Neural cell (in vitro differentiated cells): ENCODE data around the gene MSI2. TPM values are rescaled to one million over a fixed set of nuclear protein-coding genes. Genes with fewer than 3 reads are reported as not detected.

ENCODE experiments used
- H2AFZ ChIP-seq: fragments of 200-600, 300-800 bp; sonication (generic), shearing (Covaris generic); 2 replicates; pipeline ENCODE4 v1.6.0; 2014; ENCODE audit warnings: low read depth, mild to moderate bottlenecking, antibody characterized with exemption, low read length, moderate library complexity
- H3F3A ChIP-seq: fragments of 200-600 bp; shearing (Covaris generic); 2 replicates; pipeline ENCODE4 v1.6.1; 2016; ENCODE audit warnings: mild to moderate bottlenecking, moderate library complexity, mixed read lengths, antibody characterized with exemption, low read length; ENCODE audit not compliant: insufficient read depth, poor library complexity, severe bottlenecking
- H3K27ac ChIP-seq: fragments of 200-600, 300-800 bp; sonication (generic), shearing (Covaris generic); 2 replicates; pipeline ENCODE4 v1.5.1; 2014; ENCODE audit warnings: mild to moderate bottlenecking, low read length, moderate library complexity
- H3K27me3 ChIP-seq: fragments of 300-800, 200-600 bp; sonication (generic), shearing (Covaris generic); 2 replicates; pipeline ENCODE4 v1.6.0; 2014; ENCODE audit warnings: mild to moderate bottlenecking, low read depth, low read length, moderate library complexity; ENCODE audit not compliant: insufficient read depth
- H3K36me3 ChIP-seq: fragments of 300-800, 200-600 bp; sonication (generic), shearing (Covaris generic); 2 replicates; pipeline ENCODE4 v1.5.1; 2014; ENCODE audit warnings: mild to moderate bottlenecking, antibody characterized with exemption, low read length, moderate library complexity; ENCODE audit not compliant: insufficient read depth
- H3K4me2 ChIP-seq: fragments of 300-800, 200-600 bp; sonication (generic), shearing (Covaris generic); 2 replicates; pipeline ENCODE4 v1.6.0; 2014; ENCODE audit warnings: mild to moderate bottlenecking, low read length
- H3K4me3 ChIP-seq: fragments of 300-800, 200-600 bp; sonication (generic), shearing (Covaris generic); 2 replicates; pipeline ENCODE4 v1.5.1; 2014; ENCODE audit warnings: mild to moderate bottlenecking, low read length, moderate library complexity
- H3K79me2 ChIP-seq: fragments of 200-600 bp; shearing (Covaris generic); replicated peaks from 2 replicates; pipeline ENCODE4 v1.6.0; 2014; ENCODE audit warnings: mild to moderate bottlenecking, low read length, moderate library complexity; ENCODE audit not compliant: insufficient read depth
- H3K9ac ChIP-seq: fragments of 300-800, 200-600 bp; sonication (generic), shearing (Covaris generic); 2 replicates; pipeline ENCODE4 v1.6.1; 2016; ENCODE audit warnings: mild to moderate bottlenecking, low read length, mixed read lengths
- H3K9me2 ChIP-seq: fragments of 200-600 bp; shearing (Covaris generic); 2 replicates; pipeline ENCODE4 v1.6.1; 2016; ENCODE audit warnings: mild to moderate bottlenecking, low read length, mixed read lengths; ENCODE audit not compliant: insufficient read depth
- H3K9me3 ChIP-seq: fragments of 200-600, 300-800 bp; sonication (generic), shearing (Covaris generic); 2 replicates; pipeline ENCODE4 v1.6.1; 2016; ENCODE audit warnings: mild to moderate bottlenecking, mixed run types, low read length, moderate library complexity, mixed read lengths
- H4K20me1 ChIP-seq: fragments of 200-600 bp; shearing (Covaris generic); 2 replicates; pipeline ENCODE4 v1.6.1; 2016; ENCODE audit warnings: mild to moderate bottlenecking, mixed run types; ENCODE audit not compliant: insufficient read depth
- EP300 ChIP-seq: fragments of 450-650 bp; conservative IDR thresholded peaks from 2 replicates; pipeline ENCODE4 v1.6.1; 2014; ENCODE audit warnings: antibody characterized with exemption, mild to moderate bottlenecking, moderate library complexity; ENCODE audit not compliant: poor library complexity, severe bottlenecking
- EZH2 ChIP-seq: fragments of 200-600, 300-800 bp; shearing (Covaris generic), sonication (generic); IDR thresholded peaks from 2 replicates; pipeline ENCODE4 v1.6.1; 2014; ENCODE audit warnings: antibody characterized with exemption, low read length, borderline replicate concordance, mild to moderate bottlenecking; ENCODE audit not compliant: insufficient read depth, poor library complexity, severe bottlenecking
- MXI1 ChIP-seq: fragments of 450-650 bp; conservative IDR thresholded peaks from 2 replicates; pipeline ENCODE4 v1.6.1; 2014; ENCODE audit warnings: antibody characterized with exemption, mild to moderate bottlenecking; ENCODE audit not compliant: poor library complexity, severe bottlenecking
- POLR2AphosphoS5 ChIP-seq: IDR thresholded peaks from 2 replicates; pipeline ENCODE4 v1.6.1; 2012
- RAD21 ChIP-seq: fragments of 450-650 bp; conservative IDR thresholded peaks from 2 replicates; pipeline ENCODE4 v1.6.1; 2014; ENCODE audit warnings: antibody characterized with exemption, mild to moderate bottlenecking, moderate library complexity
- REST ChIP-seq: IDR thresholded peaks from 2 replicates; pipeline ENCODE4 v1.6.1; 2012; ENCODE audit warnings: borderline replicate concordance
- TAF1 ChIP-seq: IDR thresholded peaks from 2 replicates; pipeline ENCODE4 v1.6.1; 2012; ENCODE audit warnings: low read depth
- polyA plus RNA-seq: library from polyadenylated mRNA; depleted of rRNA; stranded (reverse); fragments of >200 nt; gene quantifications from 2 replicates; pipeline ENCODE4 v1.2.3, GENCODE V29; 2014
- TF ChIP-seq, protein P1 (sequence below): fragments of 450-650 bp; IDR thresholded peaks from 2 replicates; pipeline ENCODE4 v1.5.1; 2014; ENCODE audit warnings: antibody characterized with exemption, mild to moderate bottlenecking, moderate library complexity; ENCODE audit not compliant: poor library complexity, severe bottlenecking

The MSI2 gene
- polyA plus RNA-seq, 1 donor from 2014 or later, result 61.4 TPM

DNA sequence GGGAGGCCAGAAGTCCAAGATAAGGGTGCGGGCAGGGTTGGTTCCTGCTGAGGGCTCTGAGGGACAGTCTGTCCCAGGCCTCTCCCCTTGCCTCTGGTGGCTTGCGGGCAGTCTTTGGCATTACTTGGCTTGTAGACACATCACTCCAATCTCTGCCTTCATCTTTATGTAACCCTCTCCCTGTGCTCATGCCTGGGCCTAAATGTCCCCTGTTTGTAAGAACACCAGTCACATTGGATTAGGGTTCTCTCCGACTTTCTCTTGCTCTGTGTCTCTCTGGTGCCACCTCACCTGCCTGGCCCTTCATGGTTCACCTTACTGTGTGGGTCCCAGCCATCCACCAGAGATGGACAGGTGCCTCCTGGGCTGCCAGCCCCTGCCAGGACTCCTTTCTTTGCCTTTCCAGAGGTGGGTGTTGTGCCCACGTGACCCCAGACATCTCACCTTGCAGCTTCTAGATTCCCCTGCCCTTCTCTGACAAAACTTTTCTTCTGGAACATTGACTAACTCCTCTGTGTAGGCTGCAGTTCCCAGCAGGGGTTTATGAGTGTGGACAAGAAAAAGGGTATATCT lies 205.8 kb downstream of the MSI2 start:
- no peak overlapping the region for H3K27ac ChIP-seq
- no peaks in the 10 kb centered on the region for H3K36me3 ChIP-seq
- no peaks in the 10 kb centered on the region for H3K27me3 ChIP-seq
- no peak overlapping the region for H3K4me2 ChIP-seq
- no peaks in the 10 kb centered on the region for H3K9me3 ChIP-seq
- no peak overlapping the region for H3K4me3 ChIP-seq
- H2AFZ ChIP-seq, result no peak overlapping the region
- peaks cover 35% of the 10 kb centered on the region for H3K79me2 ChIP-seq
- H3K9ac ChIP-seq, result no peak overlapping the region
- H4K20me1 ChIP-seq, result no peaks in the 10 kb centered on the region
- no peak for TF ChIP-seq EZH2
- no peak for TF ChIP-seq TAF1
- TF ChIP-seq RAD21, result no peak
- TF ChIP-seq REST, result no peak
- H3F3A ChIP-seq, result no peaks in the 10 kb centered on the region
- no peaks in the 10 kb centered on the region for H3K9me2 ChIP-seq

DNA sequence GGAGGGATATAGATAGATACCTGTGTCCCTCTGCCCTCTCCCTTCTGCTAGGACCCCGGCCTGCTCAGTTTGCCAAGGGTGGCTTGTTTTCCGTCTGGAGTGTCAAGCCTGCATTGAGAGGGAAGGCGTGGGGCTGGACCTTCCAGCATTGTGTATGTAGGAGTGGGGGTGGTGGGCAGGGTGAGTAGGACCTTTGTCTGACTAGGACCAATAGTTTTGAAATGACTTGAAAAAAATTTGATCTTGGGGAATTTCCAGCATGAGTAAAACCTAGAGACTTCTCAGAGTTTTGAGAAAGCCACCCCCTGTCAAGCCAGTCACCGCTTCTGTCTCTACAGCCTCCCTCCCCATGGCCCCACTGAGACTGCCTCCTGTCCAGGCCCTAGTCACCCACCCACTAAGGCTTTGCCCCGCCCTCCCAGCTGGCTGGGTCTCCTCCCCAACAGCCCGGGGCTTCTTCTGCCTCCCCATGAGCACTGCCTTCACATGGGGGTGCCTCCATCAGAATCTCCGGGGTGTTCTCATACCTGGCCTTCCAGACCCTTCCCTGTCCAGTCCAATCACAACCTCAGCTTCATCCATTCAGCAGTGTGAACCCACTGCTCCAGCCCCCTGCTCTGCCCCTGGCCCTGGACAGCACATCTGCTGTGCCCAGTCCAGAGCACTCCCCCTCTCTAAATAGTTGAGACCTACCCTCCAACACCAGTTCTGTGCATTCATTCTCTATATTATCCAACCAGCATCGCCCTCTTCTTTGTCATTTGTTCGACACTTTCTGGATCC lies 207.0 kb downstream of the MSI2 start:
- Histone ChIP-seq H3K36me3 (no peaks in the 10 kb centered on the region), H2AFZ (no peak overlapping the region), H3K9me2 (no peaks in the 10 kb centered on the region), H4K20me1 (no peaks in the 10 kb centered on the region), H3K27me3 (no peaks in the 10 kb centered on the region), H3K9ac (no peak overlapping the region), H3K9me3 (no peaks in the 10 kb centered on the region), H3K27ac (no peak overlapping the region), H3F3A (no peaks in the 10 kb centered on the region), H3K79me2 (peaks cover 33% of the 10 kb centered on the region), H3K4me3 (no peak overlapping the region), H3K4me2 (no peak overlapping the region)
- TF ChIP-seq, protein P1, sequence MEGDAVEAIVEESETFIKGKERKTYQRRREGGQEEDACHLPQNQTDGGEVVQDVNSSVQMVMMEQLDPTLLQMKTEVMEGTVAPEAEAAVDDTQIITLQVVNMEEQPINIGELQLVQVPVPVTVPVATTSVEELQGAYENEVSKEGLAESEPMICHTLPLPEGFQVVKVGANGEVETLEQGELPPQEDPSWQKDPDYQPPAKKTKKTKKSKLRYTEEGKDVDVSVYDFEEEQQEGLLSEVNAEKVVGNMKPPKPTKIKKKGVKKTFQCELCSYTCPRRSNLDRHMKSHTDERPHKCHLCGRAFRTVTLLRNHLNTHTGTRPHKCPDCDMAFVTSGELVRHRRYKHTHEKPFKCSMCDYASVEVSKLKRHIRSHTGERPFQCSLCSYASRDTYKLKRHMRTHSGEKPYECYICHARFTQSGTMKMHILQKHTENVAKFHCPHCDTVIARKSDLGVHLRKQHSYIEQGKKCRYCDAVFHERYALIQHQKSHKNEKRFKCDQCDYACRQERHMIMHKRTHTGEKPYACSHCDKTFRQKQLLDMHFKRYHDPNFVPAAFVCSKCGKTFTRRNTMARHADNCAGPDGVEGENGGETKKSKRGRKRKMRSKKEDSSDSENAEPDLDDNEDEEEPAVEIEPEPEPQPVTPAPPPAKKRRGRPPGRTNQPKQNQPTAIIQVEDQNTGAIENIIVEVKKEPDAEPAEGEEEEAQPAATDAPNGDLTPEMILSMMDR, result no peak
- TF ChIP-seq RAD21 (no peak), REST (no peak), MXI1 (no peak), TAF1 (no peak), EZH2 (no peak), POLR2AphosphoS5 (no peak), EP300 (no peak)
